Progenitor cell of endocrine pancreas (in vitro differentiated cells): Measurements from ENCODE around the gene DMBX1. TPM values are rescaled to one million over a fixed set of nuclear protein-coding genes. Genes with fewer than 3 reads are reported as not detected.
A peak's percentile ranks its signal among the peaks of the same experiment; 100 is the strongest.

Experiments used
- DNase-seq: peaks from one replicate; pipeline ENCODE4 v3.0.0; 2021; ENCODE audit warnings: low spot score; ENCODE audit not compliant: unreplicated experiment
- H3K27ac Mint-ChIP-seq: 2 replicates; pipeline ENCODE4 v1.8.0; 2021; ENCODE audit warnings: mild to moderate bottlenecking, moderate library complexity, mixed read lengths
- H3K27me3 Mint-ChIP-seq: 2 replicates; pipeline ENCODE4 v1.8.0; 2021; ENCODE audit warnings: mixed read lengths
- H3K36me3 Mint-ChIP-seq: 2 replicates; pipeline ENCODE4 v1.8.0; 2022; ENCODE audit warnings: mixed read lengths; ENCODE audit not compliant: insufficient read depth
- H3K4me1 Mint-ChIP-seq: 2 replicates; pipeline ENCODE4 v1.8.0; 2021; ENCODE audit warnings: low read depth, mixed read lengths
- H3K4me3 Mint-ChIP-seq: 2 replicates; pipeline ENCODE4 v1.8.0; 2021; ENCODE audit warnings: low read depth, mild to moderate bottlenecking, moderate library complexity, mixed read lengths
- H3K9me3 Mint-ChIP-seq: 2 replicates; pipeline ENCODE4 v1.8.0; 2021; ENCODE audit warnings: low read depth, mixed read lengths
- total RNA-seq: library from RNA; stranded (reverse); gene quantifications from 2 replicates; pipeline ENCODE4 v1.2.1, GENCODE V29; 2021
- TF ChIP-seq, protein P1 (sequence below): fragments of 200-600 bp; sonication (generic); IDR thresholded peaks from one replicate; pipeline ENCODE4 v1.5.0; 2021; ENCODE audit warnings: antibody characterized with exemption, mild to moderate bottlenecking; ENCODE audit not compliant: unreplicated experiment

Gene DMBX1
- total RNA-seq, 1 donor from 2014 or later = not detected

GRCh38 chr1:46446646-46447498 lies 42.8 kb upstream of the DMBX1 start:
- peak; percentile 83 for DNase-seq
- Mint-ChIP-seq H3K27ac (no peak overlapping the region), H3K36me3 (no peaks in the 10 kb centered on the region), H3K9me3 (no peaks in the 10 kb centered on the region), H3K27me3 (peaks cover 88% of the 10 kb centered on the region), H3K4me1 (peaks cover 4% of the 10 kb centered on the region), H3K4me3 (no peak overlapping the region)
- TF ChIP-seq, protein P1, sequence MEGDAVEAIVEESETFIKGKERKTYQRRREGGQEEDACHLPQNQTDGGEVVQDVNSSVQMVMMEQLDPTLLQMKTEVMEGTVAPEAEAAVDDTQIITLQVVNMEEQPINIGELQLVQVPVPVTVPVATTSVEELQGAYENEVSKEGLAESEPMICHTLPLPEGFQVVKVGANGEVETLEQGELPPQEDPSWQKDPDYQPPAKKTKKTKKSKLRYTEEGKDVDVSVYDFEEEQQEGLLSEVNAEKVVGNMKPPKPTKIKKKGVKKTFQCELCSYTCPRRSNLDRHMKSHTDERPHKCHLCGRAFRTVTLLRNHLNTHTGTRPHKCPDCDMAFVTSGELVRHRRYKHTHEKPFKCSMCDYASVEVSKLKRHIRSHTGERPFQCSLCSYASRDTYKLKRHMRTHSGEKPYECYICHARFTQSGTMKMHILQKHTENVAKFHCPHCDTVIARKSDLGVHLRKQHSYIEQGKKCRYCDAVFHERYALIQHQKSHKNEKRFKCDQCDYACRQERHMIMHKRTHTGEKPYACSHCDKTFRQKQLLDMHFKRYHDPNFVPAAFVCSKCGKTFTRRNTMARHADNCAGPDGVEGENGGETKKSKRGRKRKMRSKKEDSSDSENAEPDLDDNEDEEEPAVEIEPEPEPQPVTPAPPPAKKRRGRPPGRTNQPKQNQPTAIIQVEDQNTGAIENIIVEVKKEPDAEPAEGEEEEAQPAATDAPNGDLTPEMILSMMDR = peak; percentile 97

GRCh38 chr1:46447499-46448108 lies 42.0 kb upstream of the DMBX1 start:
- TF ChIP-seq, protein P1 = no peak
- H3K4me3 Mint-ChIP-seq = no peak overlapping the region
- no peaks in the 10 kb centered on the region for H3K36me3 Mint-ChIP-seq
- H3K27ac Mint-ChIP-seq = no peak overlapping the region
- H3K4me1 Mint-ChIP-seq = peaks cover 4% of the 10 kb centered on the region
- no peak for DNase-seq
- H3K9me3 Mint-ChIP-seq = no peaks in the 10 kb centered on the region
- H3K27me3 Mint-ChIP-seq = peaks cover 90% of the 10 kb centered on the region

- no peak for DNase-seq
- Mint-ChIP-seq H3K9me3 (no peaks in the 10 kb centered on the region), H3K27me3 (peaks cover 94% of the 10 kb centered on the region), H3K4me3 (peak overlapping the region; percentile 63), H3K4me1 (peaks cover 4% of the 10 kb centered on the region), H3K36me3 (no peaks in the 10 kb centered on the region), H3K27ac (no peak overlapping the region)
- TF ChIP-seq, protein P1 = no peak
Observed at GRCh38 chr1:46448109-46448911, 41.3 kb upstream of the DMBX1 start.

DNA sequence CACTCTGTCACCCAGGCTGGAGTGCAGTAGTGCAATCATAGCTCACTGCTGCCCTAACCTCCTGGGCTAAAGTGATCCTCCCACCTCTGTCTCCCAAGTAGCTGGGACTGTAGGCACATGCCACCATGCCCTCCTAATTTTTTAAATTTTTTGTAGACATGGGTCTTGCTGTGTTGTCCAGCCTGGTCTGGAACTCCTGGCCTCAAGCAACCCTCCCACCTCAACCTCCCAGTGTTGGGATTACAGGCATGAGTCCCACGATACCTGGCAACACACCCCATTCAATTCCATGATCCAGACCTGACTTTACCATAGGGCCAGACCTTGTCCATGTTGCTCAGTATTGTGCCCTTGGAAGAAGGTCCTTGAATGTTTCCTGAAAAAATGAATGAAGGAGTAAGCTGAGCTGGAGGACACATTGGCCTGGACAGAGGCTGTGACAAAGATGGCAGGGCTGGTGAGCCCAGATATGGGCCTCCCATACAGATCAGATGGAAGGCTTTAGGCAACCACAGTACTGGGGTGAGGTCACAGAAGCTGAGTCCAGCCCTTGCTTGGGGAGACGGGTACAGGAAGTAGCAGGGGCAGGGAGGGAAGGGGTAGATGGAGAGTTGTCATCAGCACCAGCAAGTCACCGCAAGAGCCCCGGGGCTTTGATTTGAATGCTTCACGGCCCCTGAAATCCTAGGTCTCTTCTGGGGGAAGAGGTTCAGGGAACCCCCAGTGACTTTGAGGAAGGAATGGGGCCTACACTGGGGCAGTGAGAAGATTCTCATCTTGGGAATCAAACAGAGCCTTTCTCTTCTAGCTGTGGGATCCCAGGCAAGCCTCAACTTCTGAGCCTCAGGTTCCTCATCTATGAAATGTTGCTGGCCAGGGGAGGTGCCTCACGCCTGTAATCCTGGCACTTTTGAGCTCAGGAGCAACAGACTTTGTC lies 40.1 kb upstream of the DMBX1 start:
- no peaks in the 10 kb centered on the region for H3K9me3 Mint-ChIP-seq
- DNase-seq = no peak
- TF ChIP-seq, protein P1 = no peak
- H3K36me3 Mint-ChIP-seq = no peaks in the 10 kb centered on the region
- H3K4me1 Mint-ChIP-seq = peaks cover 4% of the 10 kb centered on the region
- H3K4me3 Mint-ChIP-seq = no peak overlapping the region
- peaks cover 98% of the 10 kb centered on the region for H3K27me3 Mint-ChIP-seq
- no peak overlapping the region for H3K27ac Mint-ChIP-seq
